Activated CD4-positive, CD25-positive, alpha-beta regulatory T cell (primary cell): Measurements from ENCODE around the gene ZBTB24.
"Not testable (repeated sequence)": the region's sequence is repeated elsewhere in the genome, so short reads cannot be mapped to it uniquely, and the experiment has no call there.

Source experiments
- DNase-seq, 4 experiments: peaks; one replicate each; lab custom pipeline; 2025; lab: John Stamatoyannopoulos, UW

Gene ZBTB24

DNA sequence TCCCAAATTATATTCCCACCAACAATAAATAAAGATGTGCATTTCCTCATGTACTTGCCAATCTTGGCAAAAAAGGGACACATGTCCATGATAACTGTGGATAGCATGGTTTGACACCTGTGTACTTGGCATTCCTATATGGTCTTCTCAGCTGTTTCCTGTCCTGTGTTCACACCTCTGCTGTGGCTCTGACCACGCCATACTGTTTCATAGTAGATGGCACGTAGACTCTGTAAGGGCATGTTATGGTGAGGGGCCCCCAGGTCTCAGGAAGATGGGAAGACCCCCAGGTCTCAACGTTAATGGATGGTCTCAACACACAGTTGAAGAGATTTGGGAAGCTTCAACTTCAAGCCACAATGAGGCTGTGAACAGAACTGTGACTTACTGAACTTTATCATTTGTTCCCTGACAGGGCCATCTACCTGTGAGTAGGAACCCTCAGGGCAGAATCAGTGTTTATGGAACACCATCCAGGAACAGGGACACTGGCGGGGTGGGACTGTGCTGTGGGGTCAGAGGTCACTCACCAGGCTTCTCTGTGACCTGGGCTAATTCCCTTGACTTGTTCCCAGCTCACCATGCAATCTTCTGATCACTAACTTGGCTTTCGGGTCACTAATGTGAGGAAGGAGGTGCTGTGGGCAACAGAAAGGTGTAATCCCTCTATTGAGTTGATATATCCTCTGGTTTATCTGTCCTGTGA is 11.8 kb downstream of the ZBTB24 start:
- DNase-seq: no peak

DNA sequence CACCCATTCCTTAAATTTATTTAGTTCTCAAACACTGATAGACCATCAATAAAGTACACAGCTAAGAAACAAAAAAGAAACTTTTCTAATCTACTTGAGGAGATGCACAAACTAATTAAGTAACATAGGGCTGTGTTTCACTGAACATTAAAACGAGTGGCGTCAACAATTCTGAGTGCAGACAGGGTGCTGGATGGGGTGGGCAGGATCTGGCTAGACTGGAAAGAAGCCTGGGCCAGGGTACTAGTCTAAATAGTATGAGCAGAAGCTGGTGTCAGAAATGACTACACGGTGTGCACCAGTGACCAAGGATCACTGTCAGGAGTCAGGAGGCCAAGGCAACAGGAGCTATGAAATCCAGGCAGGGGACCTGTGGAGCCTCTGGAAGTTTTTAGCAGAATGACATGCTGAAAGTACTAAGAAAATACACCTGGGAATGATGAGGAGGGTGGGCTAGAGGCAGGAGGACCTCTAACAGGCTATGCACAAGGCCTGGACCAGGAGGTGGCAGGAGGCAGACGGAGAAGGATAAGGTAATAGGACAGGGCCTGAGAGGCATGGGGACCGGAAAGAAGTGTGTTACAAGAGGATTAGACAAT is 13.3 kb downstream of the ZBTB24 start:
- DNase-seq: no peak

DNA sequence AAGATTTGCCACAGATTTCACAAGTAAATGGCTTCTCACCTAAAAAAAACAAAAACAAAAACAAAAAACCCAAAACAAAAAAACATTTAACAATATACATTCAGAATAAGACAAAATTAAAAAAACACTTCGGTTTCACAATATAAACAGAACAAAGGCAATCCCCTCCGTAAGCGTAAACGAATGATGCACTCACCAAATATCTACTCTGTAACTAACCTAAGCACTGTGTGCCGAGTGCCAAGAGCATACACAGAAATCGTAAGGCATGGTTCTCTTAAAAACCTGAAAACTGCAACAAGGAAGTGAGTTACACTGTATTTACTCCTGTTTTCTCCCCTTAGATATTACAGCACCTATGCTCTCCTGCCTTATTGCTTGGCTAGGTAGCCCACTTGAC is 15.3 kb downstream of the ZBTB24 start:
- no peak for DNase-seq

DNA sequence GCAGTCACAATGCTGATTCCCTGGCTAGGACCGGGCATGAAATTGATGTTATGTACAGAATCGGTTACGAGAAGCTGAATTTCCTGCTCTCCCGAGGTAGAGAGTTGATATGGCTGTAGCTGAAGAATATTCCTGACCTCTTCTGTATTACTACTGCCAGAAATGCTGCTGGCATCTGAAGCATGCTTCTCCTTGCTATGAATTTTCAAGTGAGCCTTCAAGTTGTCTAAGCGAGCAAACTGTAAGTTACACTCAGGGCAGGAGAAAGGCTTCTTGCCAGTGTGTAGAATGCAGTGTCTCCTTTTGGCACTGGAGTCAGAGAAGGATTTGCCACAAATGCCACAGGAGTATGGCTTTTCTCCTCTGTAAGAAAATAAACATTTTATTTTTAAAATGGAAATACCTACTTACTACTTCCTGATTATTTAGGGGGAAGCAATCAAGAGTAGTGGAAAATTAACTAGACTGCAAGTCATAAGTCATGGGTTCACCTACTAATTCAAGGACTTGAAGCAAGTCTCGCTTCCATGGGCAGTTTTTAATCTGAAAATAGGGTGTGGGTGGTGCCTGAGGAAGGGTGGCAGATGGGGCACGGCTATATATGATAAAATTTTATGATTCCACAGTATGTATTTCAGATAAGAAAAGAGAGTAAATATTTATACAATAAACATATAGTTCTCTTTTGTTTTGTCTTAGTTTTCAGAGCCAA is 16.7 kb downstream of the ZBTB24 start:
- no peak for DNase-seq

DNA sequence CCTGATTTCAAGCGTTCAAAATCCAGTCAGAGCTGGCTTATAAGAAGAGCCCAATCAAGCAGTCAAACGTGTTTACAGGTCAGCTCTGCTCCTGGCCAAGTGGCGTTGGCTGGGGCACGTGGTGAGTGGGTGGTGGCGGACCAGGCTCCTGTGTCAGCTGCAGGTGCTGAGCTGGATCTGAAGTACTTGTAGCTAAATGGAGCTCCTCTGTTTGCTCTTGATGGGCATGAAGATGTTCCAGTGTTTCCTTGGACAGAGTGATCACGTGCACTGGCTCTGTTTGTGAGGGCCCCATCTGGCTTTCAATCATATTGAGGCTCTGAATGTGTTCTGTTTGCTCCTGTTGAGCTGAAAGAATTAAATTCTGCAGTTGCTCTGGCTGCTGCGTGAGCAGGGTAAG is 17.2 kb downstream of the ZBTB24 start:
- DNase-seq: no peak

DNA sequence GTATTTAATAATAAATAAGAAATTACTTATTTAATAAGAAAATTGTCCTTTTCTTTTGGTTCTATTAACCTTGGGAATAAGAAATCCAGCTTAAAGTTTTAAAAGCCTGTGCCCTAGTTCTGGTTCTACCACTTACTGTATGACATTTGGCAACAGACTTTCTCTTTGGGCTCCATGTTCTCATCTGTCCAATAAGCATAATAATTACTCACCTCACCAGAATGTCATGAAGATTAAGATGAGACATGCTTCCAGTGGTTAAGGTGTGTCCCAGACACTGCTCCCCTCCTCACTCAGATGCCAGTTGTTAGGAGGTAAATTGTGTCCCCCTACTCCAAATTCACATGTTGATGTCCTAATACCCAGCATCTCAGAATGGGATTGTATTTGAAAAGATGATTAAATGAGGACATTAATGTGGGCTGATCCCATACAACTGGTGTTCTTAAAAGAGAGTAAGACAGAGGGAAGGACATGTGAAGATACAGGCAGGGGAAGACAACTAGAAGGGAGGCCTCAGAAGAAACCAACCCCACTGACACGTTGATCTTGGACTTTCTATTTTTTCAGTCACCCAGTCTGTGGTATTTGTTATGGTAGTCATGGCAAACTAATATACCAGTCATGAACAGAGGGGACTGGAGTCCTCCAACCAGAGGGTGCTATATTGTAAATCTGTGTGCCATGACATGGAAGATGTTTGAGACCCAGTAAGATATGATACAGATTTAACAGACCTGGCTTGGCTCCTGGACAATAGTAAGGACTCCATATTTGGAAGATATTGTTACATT is 21.1 kb downstream of the ZBTB24 start:
- DNase-seq: no peak

DNA sequence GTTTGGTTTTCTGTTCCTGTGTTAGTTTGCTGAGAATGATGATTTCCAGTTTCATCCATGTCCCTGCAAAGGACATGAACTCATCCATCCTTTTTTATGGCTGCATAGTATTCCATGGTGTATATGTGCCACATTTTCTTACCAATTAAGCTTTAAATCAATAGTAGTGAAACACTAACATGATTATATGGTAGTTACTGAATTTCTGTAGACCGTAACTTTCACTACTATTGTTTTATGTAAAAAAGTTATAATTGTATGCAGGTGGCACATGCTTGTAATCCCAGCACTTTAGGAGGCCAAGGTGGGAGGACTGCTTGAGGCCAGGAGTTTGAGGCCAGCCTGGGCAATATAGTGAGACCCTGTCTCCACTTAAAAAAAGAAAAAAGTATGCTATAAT is 21.8 kb downstream of the ZBTB24 start:
- not testable (repeated sequence) for DNase-seq

DNA sequence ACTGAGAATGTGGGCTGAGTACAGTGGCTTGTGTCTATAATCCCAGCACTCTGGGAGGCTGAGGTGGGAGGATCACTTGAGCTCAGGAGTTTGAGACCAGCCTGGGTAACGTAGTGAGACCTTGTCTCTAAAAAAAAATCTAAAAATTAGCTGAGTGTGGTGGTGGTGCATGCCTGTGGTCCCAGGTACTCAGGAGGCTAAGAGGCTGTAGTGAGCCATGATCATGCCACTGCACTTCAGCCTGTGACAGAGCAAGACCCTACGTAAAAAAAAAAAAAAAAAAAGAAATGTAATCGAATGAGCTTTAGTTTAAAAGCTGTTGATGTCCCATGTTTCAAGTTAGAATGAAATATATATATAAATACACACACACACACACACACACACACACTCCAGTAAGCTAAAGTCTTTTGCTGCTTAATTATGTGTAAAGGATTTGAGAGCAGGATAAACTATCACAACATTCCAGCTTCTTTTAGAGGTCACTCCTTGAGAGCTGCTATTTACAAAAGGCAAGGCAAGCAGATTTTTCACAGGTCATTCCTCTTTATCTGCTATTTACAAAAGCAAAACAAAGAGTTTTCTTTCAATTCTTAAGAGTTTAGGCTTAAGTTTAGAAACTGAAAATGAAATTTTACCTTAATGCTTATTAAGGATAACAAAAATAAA is 22.7 kb downstream of the ZBTB24 start:
- DNase-seq: no peak

DNA sequence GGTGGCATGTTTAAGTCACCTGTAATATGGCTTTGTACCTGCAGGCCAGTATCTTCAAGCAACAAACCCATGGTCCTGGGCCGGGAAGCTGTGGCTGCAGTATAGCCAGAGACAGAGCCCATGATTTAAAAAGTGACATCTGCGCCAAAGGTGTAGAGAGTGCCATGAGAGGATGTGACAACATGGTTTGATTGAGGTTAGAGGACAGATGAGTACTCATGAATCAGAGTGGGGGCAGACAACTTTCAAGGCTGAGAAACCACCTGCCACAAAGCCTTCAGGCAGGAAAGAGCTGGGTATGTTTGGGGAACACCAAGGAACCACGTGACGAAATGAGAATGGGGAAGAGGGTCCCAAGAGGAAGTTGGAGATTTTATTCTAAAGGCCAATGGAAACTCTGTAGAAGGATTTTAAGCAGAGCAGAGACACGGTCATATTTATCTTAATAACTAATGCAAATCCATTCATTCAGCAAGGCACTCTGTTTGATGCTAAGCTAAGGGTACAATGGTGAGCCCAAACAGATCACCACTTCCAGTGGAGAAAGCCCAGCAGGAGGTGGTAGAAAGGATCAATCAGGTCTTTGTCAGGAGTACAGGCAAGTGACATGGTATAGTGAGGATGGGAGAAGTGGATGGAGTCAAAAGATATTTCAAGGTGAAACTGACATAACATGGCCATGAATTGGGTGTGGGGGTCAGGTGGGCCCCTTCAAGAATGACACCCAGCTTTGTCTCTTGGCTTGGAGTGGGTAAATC is 24.1 kb downstream of the ZBTB24 start:
- DNase-seq: no peak

DNA sequence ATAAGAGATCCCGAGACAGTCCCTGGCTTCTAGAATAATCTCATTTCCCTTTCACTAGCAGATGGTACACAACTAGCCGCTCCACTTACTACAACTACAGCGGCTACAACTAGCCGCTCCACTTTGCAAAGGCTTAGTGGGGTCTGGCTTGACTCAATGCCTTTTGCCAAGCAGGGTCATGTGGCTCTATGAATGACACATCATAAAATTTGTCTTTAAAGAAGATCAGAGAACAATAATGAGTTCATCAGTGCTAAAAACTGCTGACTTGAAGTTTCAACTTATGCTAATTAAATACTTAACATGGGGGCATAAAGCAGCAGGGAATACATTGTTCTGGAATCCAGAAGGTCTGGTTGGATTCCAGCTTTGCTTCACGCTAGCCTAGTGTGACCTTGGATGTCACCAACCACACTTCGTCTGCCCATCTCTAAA is 25.4 kb downstream of the ZBTB24 start:
- no peak for DNase-seq

DNA sequence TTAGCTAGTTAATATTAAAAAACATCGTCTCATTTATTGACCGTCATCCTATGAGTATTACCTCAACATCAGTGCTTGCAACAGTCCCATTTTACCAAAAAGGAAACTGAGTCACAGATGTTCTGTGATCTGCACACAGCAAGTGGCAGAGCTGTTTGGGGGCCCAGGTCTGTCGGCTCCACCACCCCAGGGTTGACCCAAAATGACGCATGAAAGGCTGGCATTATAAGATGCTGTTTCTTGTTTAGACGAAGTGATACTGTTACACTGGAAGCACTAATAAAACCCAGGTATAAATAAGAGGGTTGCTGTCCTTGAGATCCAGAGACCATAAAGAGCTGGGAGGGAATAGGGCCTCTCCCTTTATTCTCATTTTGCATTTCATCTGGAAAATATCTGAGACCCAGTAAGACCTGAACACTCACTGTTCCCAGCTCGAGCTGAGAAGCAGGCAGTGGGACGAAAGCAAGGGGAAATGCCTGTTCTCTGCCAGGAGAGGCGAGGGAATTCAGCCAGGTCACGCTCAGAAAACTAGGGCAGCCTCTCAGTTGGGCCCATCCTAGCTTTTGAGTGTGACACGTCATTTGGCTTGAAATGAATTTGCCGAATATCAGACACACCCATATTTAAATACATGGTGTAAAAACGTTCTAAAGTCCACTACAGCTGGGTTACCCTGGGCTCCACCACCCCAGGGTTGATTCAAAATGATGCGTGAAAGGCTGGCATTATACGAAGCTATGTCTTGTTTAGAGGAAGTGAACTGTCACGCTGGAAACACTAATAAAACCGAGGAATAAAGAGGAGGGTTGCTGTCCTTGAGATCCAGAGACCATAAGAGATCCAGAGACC is 26.1 kb downstream of the ZBTB24 start:
- DNase-seq: no peak

DNA sequence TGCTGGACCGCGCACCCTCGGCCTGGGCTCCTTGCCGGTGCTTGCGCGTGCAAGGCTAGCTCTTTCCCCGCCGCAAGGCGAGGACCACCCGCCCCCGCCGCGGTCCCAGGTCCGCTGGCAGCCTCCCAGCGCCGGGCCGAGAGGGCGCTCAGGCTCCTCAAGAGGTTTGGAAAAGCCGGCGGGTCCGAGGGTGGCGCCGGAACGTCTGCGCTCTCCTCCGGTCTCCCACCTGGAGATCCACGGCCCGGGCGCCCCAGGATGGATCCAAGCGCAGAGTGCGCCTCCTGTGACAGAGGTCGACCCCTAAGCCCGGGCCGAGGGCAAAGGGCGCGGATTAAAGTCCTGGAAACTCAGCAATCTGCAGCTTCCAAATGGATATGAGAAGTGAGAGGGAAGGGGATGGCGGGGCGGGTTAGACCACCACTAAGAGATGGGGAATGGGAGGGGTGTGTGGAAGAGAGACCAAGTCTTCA is 26.9 kb downstream of the ZBTB24 start:
- no peak for DNase-seq

DNA sequence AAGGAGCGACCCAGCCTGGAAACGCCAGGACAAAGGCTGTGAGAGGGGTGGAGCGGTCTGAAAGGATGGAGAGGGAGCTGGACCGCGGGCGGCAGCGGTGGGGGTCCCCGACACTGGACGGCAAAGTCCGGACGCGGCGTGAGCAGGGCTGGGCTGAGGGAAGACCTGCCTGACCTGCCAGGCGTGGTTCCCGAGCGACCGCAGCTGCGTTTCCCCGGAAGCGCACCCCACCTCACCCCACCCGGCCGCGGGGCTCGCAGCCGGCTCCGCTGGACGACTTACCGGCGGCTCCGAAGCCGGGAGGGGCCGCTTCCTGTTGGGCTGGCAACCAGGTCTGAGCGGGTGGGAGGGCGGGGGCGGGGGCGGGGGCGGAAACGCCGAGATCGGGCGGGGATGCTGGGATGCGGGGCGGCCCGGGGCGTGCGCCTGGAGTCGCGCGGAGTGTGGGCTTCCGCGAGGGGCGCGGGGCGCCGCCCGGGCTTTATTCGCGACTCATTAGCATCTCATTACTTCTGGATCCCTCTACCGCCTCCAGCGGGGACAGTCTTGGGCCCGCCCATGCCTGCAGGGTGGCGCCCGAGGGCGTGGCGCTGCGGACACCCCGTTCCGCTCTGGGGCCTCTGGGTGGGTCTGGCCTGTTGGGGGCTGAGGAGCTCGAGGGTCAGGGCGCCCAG is 27.4 kb downstream of the ZBTB24 start, which contains the start of gene MICAL1:
TSS of gene MICAL1 (minus strand) at position 336 of the 674 bp plus-strand sequence. CDS start 1,576 bp downstream, outside the sequence.
- DNase-seq: peak; percentile 37 to 71 (median 61)

DNA sequence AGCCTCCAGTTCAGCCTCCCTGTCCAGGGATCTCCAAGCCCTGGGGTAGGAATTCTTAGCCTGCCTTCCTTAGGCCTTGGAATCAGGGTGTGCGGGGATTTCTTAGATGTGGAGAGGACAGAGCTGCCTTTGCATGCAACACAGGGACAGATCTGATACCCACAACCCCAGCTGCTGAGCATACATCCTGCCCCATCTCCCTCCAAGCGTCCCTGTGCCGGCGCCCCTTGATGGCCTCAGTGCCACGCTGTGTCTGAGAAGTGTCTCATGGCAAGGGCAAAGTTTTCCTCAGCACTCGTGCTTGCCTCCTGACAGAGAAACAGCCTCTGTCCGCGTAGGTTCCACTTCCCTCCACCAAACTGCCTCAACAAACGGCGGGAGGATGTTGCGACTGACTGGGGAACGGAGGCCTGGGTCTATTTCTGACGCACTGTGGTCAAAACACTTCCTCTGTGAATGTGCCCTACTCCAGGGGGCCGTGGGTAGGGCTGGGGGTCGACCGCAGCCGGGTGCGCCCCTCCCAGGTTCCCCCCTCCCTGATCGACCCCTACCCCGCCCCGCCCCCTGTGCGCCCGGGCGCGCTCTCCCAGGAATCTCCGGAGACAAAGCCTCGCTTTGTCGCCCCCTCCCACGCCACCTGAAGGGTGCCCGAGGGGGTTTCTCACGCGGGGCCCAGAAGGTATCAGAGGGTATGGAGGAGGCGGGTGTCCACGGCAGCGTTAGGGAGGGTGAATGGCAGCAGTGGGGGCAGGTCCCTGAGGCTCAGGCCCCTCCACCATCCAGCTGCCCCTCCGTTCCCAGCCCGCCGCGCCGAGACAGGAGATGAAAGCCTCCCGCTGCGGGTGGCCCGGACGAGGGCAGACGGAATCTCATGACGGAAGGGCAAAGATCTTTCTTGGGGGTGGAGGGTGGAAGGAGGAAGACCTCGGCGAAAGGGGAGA is 28.3 kb downstream of the ZBTB24 start:
- DNase-seq: peak in 3 of 4 experiments; percentile 31 to 45 (median 41)

DNA sequence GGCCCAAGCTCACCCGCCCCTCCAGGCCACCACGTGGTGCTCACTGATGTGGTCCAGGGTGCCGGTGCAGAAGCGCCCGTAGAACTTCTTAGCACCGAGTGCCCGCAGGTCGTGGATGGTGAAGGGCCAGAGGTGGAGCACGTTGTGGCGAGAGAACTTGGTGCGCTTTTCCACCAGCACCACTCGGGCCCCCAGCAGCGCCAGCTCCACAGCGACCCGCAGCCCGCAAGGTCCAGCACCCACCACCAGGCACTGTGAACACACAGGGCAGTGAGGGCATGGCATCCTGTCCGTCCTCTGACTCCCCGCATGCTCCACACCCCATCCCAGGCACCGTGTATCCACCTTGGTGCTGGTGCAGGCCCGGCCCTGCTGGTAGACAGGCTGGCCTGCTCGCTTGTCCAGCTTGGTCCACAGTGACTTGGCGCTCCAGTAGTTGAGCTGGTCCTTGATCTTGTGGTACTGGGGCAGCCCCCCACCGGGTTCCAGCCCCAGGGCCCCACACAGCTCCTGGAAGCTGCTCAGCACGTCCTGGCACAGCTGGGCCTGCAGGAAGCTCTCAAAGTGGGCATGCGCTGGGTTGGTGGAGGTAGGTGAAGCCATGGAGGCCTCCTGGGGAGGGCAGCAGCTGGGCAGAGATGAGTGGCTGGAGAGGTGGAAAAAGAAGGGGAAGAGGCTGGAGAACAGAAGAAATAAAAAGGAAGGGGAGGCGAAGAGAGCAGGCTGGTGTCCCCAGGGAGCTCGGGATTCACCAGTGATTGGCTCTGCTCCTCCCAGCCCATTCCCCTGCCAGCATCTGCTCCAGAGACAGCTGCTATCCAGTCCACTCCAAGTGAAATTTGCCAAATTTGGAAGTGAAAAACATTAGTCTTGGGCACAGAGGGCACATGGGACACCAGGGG is 29.2 kb downstream of the ZBTB24 start:
- DNase-seq: no peak

DNA sequence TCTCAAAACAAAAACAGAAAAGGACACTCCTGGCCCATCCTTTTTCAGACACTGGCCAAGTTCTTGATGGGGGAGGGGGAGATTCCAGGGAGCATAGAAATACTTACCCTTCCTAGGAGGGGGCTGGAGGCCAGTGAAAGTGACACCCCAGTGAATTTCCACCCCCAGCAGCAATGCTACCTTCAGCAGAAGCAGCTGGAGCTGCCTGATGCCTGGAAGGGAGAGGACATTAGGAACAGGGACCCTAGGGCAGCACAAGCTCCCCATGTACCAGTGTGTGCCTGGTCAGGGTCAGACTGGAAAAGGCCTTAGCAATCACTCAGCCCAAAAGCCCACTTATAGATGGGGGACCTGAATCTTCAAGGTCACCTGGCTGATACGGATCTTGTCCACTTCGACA is 29.9 kb downstream of the ZBTB24 start:
- no peak for DNase-seq

DNA sequence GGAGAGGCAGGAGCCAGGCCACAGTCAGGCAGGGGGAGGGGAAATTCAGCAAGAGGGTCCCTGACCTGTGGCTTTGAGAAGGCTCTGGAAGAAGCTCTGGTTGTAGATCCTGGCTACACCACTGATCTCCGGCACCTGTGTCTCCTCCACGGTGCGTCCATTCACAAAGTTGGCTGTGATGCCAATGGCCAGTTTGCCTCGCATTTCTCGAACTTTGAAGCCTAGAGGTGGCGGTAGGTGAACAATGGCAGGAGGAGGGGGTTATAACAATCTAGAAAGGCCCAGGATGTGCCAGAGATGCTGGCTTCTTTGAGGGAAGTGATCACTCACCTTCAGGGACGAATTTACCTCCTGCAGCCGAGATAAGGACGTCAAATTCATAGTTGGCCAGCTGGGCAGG is 30.8 kb downstream of the ZBTB24 start:
- no peak for DNase-seq
